ENCODE results near the gene EDN1.

Gene EDN1

GRCh38 chr6:12294851-12295536 is 4.8 kb downstream of the EDN1 start:
- H3K27ac ChIP-seq = peak overlapping the region; percentile 99
- TF ChIP-seq CTCF (IDR thresholded peaks at IDR 0.05) = no peak
- TF ChIP-seq ZFX (IDR thresholded peaks at IDR 0.05; ENCODE audit: borderline replicate concordance) = no peak

DNA sequence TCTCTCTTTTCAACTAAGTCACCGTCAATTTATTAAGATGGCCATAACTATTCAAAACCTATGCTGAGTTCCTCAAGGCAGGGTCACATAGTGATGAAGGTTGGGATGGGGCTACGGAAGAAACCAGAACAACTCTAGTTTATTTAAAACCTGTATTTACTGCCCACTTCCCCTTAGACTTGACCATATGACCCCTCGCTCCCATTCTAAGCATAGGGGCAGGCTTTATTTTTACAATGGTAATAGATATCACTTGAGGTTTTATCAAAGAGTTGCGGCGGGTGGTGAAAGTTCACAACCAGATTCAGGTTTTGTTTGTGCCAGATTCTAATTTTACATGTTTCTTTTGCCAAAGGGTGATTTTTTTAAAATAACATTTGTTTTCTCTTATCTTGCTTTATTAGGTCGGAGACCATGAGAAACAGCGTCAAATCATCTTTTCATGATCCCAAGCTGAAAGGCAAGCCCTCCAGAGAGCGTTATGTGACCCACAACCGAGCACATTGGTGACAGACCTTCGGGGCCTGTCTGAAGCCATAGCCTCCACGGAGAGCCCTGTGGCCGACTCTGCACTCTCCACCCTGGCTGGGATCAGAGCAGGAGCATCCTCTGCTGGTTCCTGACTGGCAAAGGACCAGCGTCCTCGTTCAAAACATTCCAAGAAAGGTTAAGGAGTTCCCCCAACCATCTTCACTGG is 5.5 kb downstream of the EDN1 start:
- peak overlapping the region; percentile 99 for H3K27ac ChIP-seq
- no peak for TF ChIP-seq ZFX (IDR thresholded peaks at IDR 0.05; ENCODE audit: borderline replicate concordance)
- TF ChIP-seq CTCF (IDR thresholded peaks at IDR 0.05) = no peak

DNA sequence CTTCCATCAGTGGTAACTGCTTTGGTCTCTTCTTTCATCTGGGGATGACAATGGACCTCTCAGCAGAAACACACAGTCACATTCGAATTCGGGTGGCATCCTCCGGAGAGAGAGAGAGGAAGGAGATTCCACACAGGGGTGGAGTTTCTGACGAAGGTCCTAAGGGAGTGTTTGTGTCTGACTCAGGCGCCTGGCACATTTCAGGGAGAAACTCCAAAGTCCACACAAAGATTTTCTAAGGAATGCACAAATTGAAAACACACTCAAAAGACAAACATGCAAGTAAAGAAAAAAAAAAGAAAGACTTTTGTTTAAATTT is 6.1 kb downstream of the EDN1 start:
- no peak for TF ChIP-seq CTCF (IDR thresholded peaks at IDR 0.05)
- TF ChIP-seq ZFX (IDR thresholded peaks at IDR 0.05; ENCODE audit: borderline replicate concordance) = no peak
- H3K27ac ChIP-seq = peak overlapping the region; percentile 99

DNA sequence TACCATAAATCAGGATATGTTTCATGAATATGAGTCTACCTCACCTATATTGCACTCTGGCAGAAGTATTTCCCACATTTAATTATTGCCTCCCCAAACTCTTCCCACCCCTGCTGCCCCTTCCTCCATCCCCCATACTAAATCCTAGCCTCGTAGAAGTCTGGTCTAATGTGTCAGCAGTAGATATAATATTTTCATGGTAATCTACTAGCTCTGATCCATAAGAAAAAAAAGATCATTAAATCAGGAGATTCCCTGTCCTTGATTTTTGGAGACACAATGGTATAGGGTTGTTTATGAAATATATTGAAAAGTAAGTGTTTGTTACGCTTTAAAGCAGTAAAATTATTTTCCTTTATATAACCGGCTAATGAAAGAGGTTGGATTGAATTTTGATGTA is 6.4 kb downstream of the EDN1 start:
- no peak for TF ChIP-seq CTCF (IDR thresholded peaks at IDR 0.05)
- no peak for TF ChIP-seq ZFX (IDR thresholded peaks at IDR 0.05; ENCODE audit: borderline replicate concordance)
- peak overlapping the region; percentile 99 for H3K27ac ChIP-seq

DNA sequence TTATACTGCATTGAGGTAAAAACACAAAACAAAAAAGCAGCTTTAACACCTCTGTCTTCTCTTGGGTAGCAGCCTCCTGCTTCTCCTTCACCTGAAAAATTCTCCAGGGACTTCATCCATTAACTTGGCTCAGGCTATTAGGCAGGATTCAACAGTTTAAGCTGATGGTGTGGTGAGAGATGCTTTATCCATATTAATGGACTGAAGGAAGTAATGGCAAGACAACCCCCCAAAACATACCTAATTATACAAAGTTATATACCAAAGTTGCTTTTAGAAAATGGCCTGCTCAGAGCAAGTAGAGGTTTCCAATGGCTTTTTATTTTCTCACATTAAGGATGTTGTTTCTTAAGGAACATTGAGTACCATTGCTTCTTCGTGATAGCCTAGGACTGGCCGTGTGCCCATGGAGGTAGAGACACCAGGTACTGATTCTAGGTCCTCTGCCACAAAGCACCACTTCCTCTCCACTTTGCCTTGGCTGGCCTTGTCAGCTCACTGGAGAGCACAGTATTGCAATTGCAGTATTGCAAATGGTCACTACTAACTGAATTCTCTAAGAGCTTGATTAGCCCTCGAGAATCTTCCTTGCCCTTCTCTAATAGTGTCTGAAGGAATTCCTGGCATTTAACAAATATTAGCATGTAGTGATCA is 7.3 kb downstream of the EDN1 start:
- no peak for TF ChIP-seq CTCF (IDR thresholded peaks at IDR 0.05)
- no peak for TF ChIP-seq ZFX (IDR thresholded peaks at IDR 0.05; ENCODE audit: borderline replicate concordance)
- H3K27ac ChIP-seq = peak overlapping the region; percentile 99

DNA sequence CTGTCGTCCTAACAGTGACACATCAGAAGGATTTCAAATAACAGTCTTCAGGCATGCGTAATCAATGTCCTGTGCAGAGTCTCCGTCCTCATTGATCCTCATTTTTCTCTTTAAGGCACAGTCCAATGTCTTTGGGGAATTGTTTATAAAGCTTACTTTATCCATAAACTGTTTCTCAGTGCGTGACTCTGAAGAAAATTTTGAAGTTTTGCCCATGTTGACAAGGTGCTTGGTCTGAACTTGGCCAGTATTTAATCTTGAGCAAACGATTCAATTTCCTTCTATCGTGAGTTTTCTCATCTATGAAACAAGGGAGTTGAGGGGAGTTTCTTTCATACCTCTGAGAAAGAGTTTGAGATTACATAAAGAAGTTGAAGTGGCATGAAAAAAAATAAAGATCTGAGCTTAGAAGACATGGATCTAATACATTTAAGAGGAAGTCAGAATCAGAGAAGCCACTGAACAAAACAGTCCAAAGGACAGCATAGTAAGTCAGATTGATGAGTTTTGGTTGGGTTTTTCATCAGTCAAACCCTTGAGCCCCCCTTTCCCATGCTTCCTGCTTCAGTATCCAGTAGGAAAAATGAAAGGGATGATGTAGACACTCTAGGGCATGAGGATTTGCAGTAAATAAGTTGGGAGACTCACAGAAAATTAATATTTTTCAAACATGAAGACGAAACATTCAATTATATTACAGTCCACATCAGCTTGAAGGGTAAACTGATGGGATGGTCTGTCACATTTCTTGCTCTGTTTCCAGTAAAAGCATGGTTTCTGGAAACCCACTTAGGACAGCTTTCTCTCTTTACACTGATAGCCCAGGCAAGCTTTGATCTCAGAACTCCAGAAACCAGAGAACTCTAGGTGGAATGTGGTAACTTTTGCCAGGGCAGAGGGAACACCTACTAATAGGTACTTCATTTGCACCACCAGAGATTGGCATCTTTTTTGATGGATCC is 8.1 kb downstream of the EDN1 start:
- H3K27ac ChIP-seq = peak overlapping the region; percentile 99

More for the DNA sequence above, 8.1 kb downstream of the EDN1 start:
- no peak for TF ChIP-seq CTCF (IDR thresholded peaks at IDR 0.05)
- TF ChIP-seq ZFX (IDR thresholded peaks at IDR 0.05; ENCODE audit: borderline replicate concordance) = no peak
